ENCODE measurements around the gene TNP2.
"Not testable (repeated sequence)": the region's sequence is repeated elsewhere in the genome, so short reads cannot be mapped to it uniquely, and the experiment has no call there.

TNP2 gene

GRCh38 chr16:11238272-11239202, 30.6 kb downstream of the TNP2 start:
- DNase-seq = no peak

GRCh38 chr16:11236461-11237254, 32.5 kb downstream of the TNP2 start:
- no peak for DNase-seq

- no peak for DNase-seq
Measured at GRCh38 chr16:11235703-11235991, 33.5 kb downstream of the TNP2 start.

DNA sequence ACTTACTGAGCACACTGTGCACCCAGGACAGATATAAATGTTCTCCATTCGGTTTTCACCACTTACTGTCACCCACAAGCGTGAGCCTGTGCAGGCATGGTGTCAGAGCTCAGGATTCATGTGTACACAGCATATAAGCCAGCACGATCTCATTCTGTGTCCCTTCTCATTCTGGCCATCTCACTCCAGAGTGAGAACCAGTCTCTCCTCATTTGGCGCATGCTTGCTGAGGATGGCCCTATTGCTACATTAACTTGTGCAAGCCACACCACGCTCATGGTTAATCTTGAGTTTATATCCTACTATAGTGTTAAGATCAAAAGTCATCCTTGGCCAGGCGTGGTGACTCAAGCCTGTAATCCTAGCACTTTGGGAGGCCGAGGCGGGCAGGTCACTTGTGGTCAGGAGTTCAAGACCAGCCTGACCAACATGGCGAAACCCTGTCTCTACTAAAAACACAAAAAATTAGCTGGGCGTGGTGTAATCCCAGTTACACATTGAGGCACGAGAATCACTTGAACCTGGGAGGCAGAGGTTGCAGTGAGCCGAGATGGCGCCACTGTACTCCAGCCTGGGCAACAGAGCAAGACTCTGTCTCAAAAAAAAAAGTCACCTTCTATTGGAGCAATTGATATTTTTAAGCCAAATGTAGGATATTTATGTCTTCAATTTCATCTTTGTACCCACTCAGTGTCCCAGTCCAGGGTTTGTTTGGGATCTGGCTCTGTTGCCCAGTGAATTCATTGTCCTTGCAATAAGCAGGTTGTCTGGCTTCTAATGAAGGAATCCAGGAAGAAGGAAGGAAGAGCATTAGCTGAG, 34.0 kb downstream of the TNP2 start:
- DNase-seq = no peak

DNA sequence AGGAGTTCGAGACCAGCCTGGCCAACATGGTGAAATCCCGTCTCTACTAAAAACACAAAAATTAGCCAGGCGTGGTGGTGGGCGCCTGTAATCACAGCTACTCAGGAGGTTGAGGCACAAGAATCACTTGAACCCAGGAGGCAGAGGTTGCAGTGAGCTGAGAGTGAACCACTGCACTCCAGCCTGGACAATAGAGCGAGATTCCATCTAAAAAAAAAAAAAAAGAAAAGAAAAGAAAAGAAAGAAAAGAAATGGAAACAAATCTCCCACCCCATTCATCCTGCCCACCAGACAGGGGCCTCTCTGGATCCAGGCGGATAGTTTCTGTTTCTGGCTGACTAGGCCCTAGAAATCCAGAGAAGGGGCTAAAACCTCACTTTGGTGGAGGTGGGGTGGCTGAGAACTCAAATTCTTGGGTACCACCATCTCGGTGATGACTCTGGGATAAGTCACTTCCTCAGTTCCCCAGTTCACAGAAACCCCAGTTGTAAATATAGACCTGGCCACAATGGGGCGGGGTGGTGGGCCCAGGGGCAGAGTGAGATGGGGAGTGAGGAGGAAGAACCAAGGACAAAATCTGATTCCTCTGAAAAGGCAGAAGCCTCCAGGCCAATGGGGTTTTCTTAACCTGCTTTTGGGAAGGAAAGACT, 35.3 kb downstream of the TNP2 start:
- no peak for DNase-seq

GRCh38 chr16:11232852-11233726, 36.0 kb downstream of the TNP2 start:
- no peak for DNase-seq

GRCh38 chr16:11232302-11232851, 36.7 kb downstream of the TNP2 start:
- no peak for DNase-seq

DNA sequence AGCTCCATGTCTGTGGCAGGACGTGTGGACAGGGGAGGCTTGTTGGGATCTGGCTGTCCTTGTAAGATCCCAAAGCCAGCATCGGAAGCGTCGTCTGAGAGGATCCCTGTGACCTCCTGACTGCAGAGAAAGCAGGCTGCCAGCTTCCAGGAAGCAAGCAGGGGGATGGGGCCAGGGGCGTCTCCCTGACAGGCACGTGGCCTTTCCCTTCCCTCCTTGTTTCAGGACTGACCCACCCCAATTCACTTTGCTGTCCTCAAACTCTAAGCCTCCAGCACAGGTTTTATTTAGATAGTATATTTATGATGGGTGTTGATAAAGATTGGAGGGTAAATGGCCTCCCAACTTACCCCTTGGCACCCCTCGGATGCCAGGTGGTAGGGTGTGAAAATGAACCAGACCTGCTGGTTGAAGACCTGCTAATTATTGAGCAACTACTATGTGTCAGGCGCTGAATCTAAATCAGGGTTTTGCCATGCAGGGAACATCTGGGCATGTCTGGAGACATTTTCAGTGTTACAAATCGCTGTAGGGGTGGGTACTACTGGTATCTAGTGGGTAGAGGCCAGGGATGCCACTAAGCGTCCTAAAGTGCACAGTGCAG, 37.7 kb downstream of the TNP2 start:
- DNase-seq = no peak

DNA sequence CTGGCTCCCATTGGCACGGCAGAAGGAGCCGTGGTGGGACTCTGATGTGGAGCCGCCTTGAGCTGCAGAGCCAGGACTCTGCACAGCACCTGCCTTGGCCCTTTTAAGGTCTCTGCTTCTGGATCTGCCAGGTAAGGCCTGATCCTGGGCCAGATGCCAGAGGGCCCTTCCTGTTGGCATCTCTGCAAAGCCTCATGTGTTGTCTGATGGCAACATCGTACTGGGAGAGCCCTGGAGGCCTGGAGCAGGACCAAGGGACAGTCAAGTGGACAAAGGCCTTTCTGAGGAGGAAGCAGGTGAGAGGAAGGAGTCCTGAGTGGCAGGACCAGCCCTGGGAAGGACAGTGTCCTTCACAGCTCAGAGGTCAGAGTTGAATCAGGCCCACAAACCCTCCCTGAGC, 39.2 kb downstream of the TNP2 start:
- DNase-seq = no peak

GRCh38 chr16:11229432-11229831, 39.7 kb downstream of the TNP2 start:
- DNase-seq = no peak

- DNase-seq = no peak
Measured at GRCh38 chr16:11225677-11226549, 43.2 kb downstream of the TNP2 start.

DNA sequence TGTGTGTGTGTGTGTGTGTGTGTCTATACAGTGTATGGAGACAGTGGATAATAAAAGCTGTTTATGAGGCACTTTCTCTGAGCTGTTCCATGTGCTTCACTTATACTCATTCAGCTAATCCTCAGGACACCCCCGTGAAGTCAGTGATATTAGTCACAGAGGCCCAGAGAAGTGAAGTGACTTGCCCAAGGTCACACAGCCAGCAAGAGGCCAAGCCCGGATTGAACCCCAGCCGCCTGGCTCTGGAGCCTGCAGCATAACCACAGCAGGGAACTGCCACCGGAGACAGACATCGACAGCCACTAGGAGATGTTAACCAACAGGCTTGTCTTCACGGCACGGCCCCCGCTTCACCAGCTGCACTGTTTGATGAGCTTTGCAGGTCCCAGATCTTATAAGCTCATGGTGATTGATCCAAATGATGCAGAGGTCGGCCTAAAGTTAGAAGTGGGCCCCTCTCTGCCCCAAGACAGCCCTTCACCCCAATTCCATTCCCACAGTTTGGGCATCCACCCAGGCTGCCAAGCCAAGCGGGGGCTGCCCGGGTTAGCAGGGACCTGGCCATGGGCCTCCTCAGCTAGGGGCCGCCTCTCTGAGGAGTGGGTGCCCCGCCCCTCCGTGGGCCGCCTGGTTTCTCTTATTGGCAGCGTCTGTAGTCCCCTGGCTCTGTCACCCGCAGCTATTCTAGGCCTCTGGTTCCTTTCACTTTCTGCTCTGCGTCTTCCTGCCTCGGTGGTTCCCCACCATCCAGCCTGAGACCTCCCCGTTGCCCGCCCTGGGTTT, 44.0 kb downstream of the TNP2 start:
- DNase-seq = no peak

- no peak for DNase-seq
Measured at GRCh38 chr16:11224096-11224893, 44.8 kb downstream of the TNP2 start.

GRCh38 chr16:11220507-11220906, 48.6 kb downstream of the TNP2 start:
- not testable (repeated sequence) for DNase-seq

- no peak for DNase-seq
Measured at GRCh38 chr16:11219178-11219577, 49.9 kb downstream of the TNP2 start.

- no peak for DNase-seq
Measured at GRCh38 chr16:11218604-11218962, 50.5 kb downstream of the TNP2 start.
